Measurements from ENCODE around the gene TEC. TPM values are rescaled to one million over a fixed set of nuclear protein-coding genes. Genes with fewer than 3 reads are reported as not detected.

TEC gene
- total and polyA plus RNA-seq, 9 of the 15 experiments (the other 6 are each of a cell fraction or from before 2014, with no cell fraction given): 5.3 to 14.7 (median 8.8) TPM

DNA sequence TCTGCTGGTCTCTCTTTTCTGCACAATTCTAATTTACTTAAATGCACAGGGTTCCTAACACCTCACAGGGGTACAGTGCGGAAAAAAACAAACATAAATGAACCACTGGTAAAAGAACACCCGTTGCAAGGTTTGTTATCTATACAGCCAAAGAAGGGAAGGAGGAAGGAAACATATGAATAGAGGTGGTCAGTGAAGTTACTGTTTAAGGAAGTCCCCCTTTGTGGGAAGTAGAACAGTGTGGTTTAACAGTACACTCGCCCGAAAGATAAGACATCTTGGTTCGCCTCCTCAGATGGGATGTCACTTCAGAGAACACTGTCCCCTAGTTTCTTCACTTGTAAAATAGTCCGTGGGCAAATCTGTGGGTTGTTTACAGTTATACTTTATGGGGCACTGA is 57.5 kb downstream of the TEC start (continued):
- TF ChIP-seq RBM39 (optimal IDR thresholded peaks at IDR 0.05; ENCODE audit: low read depth, low read length) (no peak), ZEB2 (IDR thresholded peaks at IDR 0.05) (no peak), SMC3 (conservative IDR thresholded peaks at IDR 0.05; ENCODE audit: insufficient read depth, low read depth, low read length) (no peak), ZKSCAN8 (CRISPR knock-in tag; IDR thresholded peaks at IDR 0.05) (no peak), IFI16 (CRISPR knock-in tag; IDR thresholded peaks at IDR 0.05) (no peak), FUS (optimal IDR thresholded peaks at IDR 0.05; ENCODE audit: low read depth, low read length) (no peak), ARNT (IDR thresholded peaks at IDR 0.05) (no peak), ZNF445 (CRISPR knock-in tag; IDR thresholded peaks at IDR 0.05; ENCODE audit: low read depth) (no peak), RAD51 (IDR thresholded peaks at IDR 0.05; ENCODE audit: borderline replicate concordance, low read depth) (no peak), HNRNPK (IDR thresholded peaks at IDR 0.05; ENCODE audit: low read depth, low read length, poor library complexity, severe bottlenecking) (no peak)
- TF ChIP-seq, protein P1, sequence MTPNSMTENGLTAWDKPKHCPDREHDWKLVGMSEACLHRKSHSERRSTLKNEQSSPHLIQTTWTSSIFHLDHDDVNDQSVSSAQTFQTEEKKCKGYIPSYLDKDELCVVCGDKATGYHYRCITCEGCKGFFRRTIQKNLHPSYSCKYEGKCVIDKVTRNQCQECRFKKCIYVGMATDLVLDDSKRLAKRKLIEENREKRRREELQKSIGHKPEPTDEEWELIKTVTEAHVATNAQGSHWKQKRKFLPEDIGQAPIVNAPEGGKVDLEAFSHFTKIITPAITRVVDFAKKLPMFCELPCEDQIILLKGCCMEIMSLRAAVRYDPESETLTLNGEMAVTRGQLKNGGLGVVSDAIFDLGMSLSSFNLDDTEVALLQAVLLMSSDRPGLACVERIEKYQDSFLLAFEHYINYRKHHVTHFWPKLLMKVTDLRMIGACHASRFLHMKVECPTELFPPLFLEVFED (CRISPR knock-in tag; conservative IDR thresholded peaks at IDR 0.05): no peak
- TF ChIP-seq, protein P2, sequence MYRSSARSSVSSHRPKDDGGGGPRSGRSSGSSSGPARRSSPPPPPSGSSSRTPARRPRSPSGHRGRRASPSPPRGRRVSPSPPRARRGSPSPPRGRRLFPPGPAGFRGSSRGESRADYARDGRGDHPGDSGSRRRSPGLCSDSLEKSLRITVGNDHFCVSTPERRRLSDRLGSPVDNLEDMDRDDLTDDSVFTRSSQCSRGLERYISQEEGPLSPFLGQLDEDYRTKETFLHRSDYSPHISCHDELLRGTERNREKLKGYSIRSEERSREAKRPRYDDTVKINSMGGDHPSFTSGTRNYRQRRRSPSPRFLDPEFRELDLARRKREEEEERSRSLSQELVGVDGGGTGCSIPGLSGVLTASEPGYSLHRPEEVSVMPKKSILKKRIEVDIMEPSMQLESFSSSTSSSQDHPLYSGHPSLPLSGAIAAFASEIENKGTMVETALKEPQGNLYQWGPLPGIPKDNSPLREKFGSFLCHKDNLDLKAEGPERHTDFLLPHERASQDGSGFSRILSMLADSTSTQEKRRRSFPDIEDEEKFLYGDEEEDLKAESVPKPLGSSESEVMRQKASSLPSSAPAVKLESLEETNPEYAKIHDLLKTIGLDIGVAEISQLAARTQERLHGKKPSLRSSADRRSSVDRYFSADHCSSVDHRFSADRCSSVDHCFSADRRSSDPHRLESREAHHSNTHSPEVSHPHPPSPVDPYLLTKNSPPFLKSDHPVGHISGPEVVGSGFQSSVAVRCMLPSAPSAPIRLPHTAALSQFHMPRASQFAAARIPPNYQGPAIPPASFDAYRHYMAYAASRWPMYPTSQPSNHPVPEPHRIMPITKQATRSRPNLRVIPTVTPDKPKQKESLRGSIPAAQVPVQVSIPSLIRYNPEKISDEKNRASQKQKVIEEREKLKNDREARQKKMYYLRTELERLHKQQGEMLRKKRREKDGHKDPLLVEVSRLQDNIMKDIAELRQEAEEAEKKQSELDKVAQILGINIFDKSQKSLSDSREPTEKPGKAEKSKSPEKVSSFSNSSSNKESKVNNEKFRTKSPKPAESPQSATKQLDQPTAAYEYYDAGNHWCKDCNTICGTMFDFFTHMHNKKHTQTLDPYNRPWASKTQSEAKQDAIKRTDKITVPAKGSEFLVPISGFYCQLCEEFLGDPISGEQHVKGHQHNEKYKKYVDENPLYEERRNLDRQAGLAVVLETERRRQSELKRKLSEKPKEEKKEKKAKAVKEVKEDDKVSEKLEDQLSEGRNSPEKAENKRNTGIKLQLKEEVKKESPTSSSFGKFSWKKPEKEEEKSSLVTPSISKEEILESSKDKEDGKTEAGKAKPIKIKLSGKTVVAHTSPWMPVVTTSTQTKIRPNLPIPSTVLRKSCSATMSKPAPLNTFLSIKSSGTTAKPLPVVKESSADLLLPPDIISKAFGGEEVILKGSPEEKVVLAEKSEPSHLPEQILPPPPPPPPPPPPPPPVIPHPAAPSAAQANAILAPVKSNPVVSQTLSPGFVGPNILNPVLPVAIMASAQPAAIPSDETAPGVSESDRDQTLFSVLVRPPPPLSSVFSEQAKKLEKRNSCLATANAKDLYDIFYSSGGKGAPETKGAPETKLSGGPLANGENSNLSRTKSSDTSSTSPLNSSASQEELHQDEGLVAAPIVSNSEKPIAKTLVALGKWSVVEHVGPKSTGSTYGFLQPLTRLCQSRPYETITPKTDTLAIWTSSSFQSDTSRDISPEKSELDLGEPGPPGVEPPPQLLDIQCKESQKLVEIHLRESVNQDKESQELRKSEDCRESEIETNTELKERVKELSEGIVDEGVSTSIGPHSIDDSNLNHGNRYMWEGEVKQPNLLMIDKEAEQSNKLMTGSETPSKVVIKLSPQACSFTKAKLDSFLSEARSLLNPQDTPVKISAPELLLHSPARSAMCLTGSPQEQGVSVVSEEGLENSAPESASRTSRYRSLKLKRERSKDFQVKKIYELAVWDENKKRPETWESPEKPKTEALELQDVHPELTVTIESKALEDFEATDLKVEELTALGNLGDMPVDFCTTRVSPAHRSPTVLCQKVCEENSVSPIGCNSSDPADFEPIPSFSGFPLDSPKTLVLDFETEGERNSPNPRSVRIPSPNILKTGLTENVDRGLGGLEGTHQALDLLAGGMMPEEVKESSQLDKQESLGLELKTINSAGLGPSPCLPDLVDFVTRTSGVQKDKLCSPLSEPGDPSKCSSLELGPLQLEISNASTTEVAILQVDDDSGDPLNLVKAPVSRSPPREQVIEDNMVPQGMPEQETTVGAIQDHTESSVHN (IDR thresholded peaks at IDR 0.05; ENCODE audit: borderline replicate concordance in 1 of 2, low read depth in 1 of 2): no peak
- TF ChIP-seq, protein P3, sequence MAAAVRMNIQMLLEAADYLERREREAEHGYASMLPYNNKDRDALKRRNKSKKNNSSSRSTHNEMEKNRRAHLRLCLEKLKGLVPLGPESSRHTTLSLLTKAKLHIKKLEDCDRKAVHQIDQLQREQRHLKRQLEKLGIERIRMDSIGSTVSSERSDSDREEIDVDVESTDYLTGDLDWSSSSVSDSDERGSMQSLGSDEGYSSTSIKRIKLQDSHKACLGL (CRISPR knock-in tag; IDR thresholded peaks at IDR 0.05; ENCODE audit: borderline replicate concordance, poor library complexity, severe bottlenecking): no peak

Measured in K562 (cell line).